ENCODE results near the gene BRAP. TPM values are rescaled to one million over a fixed set of nuclear protein-coding genes. Genes with fewer than 3 reads are reported as not detected.
A peak's percentile ranks its signal among the peaks of the same experiment; 100 is the strongest.
"Not testable (repeated sequence)": the region's sequence is repeated elsewhere in the genome, so short reads cannot be mapped to it uniquely, and the experiment has no call there.

Gene BRAP
- total and polyA plus RNA-seq, 2 donors = 10.6 to 18.8 TPM

DNA sequence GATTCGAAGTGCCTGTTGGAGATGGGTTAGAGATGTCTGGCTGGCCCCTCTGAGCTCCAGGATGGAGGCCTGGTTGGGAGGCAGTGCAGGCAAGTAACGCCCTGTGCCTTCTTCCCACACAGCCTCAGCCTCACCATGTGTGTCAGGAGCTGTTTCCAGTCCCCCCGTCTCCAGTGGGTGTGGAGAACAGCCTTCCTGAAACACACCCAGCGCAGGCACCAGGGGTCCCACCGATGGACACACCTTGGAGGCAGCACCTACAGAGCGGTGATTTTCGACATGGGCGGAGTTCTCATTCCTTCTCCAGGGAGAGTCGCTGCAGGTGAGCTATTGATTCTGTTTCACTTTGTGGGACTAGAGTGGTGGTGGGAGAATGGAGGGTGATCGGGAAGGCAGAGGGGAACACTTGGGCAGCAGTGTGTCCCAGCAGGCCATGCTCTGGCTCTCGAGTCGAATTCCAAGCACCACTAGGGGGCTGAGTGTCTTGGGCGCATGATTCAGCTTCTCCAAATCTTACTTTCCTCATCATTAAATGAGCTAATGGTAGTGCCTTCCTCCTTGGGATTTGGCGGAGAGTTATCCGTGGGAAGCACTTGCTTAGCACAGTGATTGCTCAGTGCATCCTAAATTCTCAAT, 6.9 kb upstream of the BRAP start:
- H3K4me1 ChIP-seq (ENCODE audit: insufficient read depth) = no peaks in the 10 kb centered on the region
- no peak overlapping the region for H3K27ac ChIP-seq (ENCODE audit: low read depth)
- peaks cover 4% of the 10 kb centered on the region for H3K36me3 ChIP-seq (ENCODE audit: insufficient read depth)
- no peak overlapping the region for H3K4me3 ChIP-seq (ENCODE audit: low read depth, low read length)
- WGBS = 89% methylated on average over 15 of the region's 15 CpGs
- no peak for DNase-seq (ENCODE audit: extremely low spot score)

DNA sequence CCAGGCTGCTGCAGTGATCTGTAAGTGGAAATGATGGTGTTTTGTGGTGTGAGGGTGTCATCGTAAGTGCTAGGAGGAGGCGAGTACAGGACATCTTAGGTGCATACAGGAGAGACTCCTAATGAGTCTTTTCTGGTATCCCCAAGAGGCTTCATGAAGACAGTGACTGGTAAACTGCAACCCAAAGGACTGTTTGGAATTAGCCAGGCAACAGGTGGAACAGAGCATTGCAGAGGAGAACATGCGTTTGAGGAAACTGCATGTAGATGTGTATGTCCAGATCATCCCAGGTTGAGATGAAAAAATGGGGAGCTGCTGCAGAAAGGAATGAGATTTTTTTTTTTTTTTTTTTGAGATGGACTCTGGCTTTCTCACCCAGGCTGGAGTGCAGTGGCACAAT, 5.5 kb upstream of the BRAP start:
- Histone ChIP-seq H3K36me3 (ENCODE audit: insufficient read depth) (peaks cover 4% of the 10 kb centered on the region), H3K4me3 (ENCODE audit: low read depth, low read length) (no peak overlapping the region), H3K4me1 (ENCODE audit: insufficient read depth) (no peaks in the 10 kb centered on the region), H3K27ac (ENCODE audit: low read depth) (no peak overlapping the region)
- no peak for DNase-seq (ENCODE audit: extremely low spot score)
- 96% methylated on average over 3 of the region's 3 CpGs for WGBS

DNA sequence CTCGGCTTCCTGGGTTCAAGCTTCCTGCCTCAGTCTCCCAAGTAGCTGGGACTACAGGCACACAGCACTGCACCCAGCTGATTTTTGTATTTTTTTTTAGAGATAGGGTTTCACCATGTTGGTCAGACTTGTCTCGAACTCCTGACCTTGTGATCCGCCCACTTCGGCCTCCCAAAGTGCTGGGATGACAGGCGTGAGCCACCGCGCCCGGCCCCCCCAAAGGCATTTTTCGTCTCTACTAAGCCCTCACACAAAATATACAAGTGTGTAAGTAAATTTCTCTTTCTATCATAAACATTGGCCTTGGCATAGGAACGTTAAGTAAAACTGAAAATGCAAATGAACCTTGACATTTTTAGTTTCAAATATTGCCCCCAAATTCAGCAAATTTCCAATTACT, 2.2 kb upstream of the BRAP start:
- Histone ChIP-seq H3K4me1 (ENCODE audit: insufficient read depth) (peaks cover 2% of the 10 kb centered on the region), H3K4me3 (ENCODE audit: low read depth, low read length) (no peak overlapping the region), H3K36me3 (ENCODE audit: insufficient read depth) (no peaks in the 10 kb centered on the region), H3K27ac (ENCODE audit: low read depth) (no peak overlapping the region)
- no peak for DNase-seq (ENCODE audit: extremely low spot score)
- 90% methylated on average over 10 of the region's 10 CpGs for WGBS

DNA sequence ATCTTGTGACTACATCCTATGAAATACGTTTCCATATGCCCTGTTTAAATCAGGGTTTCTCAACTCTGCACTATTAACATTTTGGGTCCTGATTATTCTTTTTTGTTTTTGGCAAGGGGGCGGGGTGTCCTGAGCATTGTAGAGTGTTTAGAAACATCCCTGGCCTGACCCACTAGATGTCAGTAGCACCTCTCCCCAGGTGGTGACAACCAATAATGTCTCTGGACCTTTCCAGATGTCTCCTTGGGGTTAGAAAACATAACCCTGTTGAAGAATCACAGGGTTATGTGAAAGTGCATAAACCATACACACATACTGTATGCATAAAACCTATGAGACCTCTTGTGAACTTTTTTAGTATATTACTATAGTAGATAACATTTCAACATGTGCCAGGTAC, 1.5 kb upstream of the BRAP start:
- Histone ChIP-seq H3K36me3 (ENCODE audit: insufficient read depth) (no peaks in the 10 kb centered on the region), H3K4me3 (ENCODE audit: low read depth, low read length) (no peak overlapping the region), H3K4me1 (ENCODE audit: insufficient read depth) (peaks cover 2% of the 10 kb centered on the region), H3K27ac (ENCODE audit: low read depth) (no peak overlapping the region)
- WGBS = 64% methylated on average over 2 of the region's 2 CpGs
- DNase-seq (ENCODE audit: extremely low spot score) = no peak

DNA sequence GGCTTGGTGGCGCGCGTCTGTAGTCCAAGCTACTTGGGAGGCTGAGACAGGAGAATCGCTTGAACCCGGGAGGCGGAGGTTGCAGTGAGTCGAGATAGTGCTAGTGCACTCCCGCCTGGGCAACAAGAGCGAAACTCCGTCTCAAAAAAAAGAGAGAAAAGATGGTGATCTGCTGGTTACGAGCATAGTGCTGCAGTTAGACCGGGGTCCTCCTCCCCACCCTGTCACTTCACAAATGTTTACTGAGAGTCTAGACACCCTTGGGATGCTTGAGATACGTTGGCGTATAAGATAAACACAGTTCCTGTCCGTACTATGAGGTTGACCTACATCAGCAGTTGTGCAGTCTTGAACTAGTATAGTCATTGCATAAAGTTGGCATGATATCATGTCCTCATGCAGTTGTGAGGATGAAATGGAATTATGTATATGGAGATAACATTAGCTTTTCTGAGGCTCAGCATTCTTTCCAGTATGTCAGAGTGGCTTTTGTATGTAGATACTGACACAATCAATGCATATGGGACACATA, 884 bp upstream of the BRAP start:
- no peak overlapping the region for H3K27ac ChIP-seq (ENCODE audit: low read depth)
- H3K36me3 ChIP-seq (ENCODE audit: insufficient read depth) = no peaks in the 10 kb centered on the region
- 14% methylated on average over 15 of the region's 15 CpGs for WGBS
- peak overlapping the region; percentile 99 for H3K4me3 ChIP-seq (ENCODE audit: low read depth, low read length)
- H3K4me1 ChIP-seq (ENCODE audit: insufficient read depth) = peaks cover 2% of the 10 kb centered on the region
- no peak for DNase-seq (ENCODE audit: extremely low spot score)

DNA sequence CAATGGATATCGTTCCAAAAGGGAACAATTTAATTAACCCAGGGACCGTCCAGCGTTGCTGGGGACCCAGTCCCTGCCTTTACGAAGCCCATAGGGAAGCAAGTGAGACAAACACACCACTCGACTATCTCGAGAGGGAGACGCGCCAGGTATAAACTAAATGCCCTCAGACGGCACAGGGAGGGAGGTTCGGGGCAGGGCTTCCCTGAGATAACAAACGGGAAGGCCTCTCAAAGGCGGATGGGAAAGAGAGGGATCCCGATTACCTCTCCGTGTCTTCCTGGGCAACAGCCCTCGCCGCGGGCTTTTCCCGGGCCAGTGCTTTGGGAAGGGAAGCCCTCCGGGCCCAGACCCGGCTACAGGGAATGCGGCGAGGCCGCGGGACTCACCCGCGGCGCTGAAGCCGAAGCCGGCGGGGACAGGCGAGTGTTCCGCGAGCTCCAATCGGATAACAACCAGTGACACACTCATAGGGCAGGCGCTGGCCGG, 390 bp downstream of the BRAP start:
- WGBS = under 1% methylated on average over 36 of the region's 36 CpGs
- H3K36me3 ChIP-seq (ENCODE audit: insufficient read depth) = no peaks in the 10 kb centered on the region
- peak overlapping the region; percentile 99 for H3K4me3 ChIP-seq (ENCODE audit: low read depth, low read length)
- peak overlapping the region; percentile 51 for H3K27ac ChIP-seq (ENCODE audit: low read depth)
- peaks cover 2% of the 10 kb centered on the region for H3K4me1 ChIP-seq (ENCODE audit: insufficient read depth)
- DNase-seq (ENCODE audit: extremely low spot score) = no peak

DNA sequence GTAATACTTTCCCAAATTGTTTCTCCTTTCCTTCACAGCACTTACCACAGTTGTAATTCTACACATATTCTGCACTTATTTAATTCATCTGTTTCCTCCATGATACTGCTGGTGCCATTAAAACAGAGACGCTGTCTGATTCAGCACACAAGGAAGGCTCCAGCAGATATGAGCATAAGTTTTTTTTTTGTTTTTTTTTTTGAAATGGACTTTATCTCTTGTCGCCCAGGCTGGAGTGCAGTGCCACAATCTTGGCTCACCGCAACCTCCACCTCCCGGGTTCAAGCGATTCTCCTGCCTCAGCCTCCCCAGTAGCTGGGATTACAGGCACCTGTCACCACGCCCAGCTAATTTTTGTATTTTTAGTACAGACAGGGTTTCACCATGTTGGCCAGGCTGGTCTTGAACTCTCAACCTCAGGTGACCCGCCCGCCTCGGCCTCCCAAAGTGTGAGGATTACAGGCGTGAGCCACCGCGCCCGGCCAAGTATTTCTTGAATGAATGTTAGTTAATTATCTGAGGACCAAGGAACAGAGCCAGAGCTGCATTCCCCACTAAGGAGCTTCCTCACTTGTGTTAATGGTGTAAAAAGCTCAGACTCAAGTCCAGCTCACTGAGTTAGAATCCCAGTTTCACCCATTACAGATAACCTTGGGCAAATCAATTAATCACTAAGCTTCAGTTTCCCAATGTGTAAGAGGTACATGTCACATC, 1.1 kb downstream of the BRAP start:
- H3K27ac ChIP-seq (ENCODE audit: low read depth); H3K4me1 ChIP-seq (ENCODE audit: insufficient read depth); DNase-seq (ENCODE audit: extremely low spot score); H3K36me3 ChIP-seq (ENCODE audit: insufficient read depth): not testable (repeated sequence)
- WGBS = 83% methylated on average over 13 of the region's 13 CpGs
- H3K4me3 ChIP-seq (ENCODE audit: low read depth, low read length) = peak overlapping the region; percentile 99

DNA sequence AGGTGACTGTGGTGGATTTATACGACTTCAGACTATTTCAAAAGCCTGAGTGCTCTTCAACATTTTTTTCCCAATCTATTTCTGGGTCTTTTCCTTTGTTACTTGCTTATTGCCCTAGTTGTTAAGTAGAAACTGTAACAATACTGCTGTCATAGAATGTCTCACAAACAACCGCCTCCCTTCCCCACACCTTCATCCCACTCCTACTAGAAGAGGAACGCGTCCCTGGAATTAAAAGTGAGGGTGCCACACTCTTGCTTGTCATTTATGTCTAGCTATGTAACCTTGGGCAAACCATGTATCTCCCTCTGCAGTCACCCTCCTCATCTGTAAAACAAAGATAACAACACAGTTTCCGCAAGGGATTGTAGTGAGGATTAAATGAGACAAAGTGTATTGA, 8.6 kb downstream of the BRAP start:
- Histone ChIP-seq H3K4me3 (ENCODE audit: low read depth, low read length) (no peak overlapping the region), H3K4me1 (ENCODE audit: insufficient read depth) (no peaks in the 10 kb centered on the region), H3K27ac (ENCODE audit: low read depth) (no peak overlapping the region), H3K36me3 (ENCODE audit: insufficient read depth) (peaks cover 6% of the 10 kb centered on the region)
- 94% methylated on average over 5 of the region's 5 CpGs for WGBS
- DNase-seq (ENCODE audit: extremely low spot score) = no peak

DNA sequence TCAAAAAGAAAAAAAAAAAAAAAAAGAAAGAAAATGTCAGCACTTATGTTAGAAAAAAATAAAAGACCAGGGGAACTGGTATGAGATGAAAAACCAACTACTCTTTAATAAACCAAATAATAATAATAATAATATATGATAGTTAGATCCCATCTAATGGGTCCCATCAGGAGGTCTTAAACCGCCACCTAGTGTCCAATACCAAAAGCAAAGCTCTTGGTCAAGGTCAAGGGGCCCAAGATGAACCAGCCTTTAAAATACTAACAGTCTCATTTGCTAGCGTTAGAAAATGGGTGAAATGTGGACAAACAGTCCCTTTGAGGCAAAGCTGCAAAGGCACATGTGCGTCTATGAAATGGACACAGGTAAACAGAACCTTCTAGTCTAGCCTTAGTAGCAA, 12.3 kb downstream of the BRAP start:
- Histone ChIP-seq H3K27ac (ENCODE audit: low read depth) (no peak overlapping the region), H3K4me3 (ENCODE audit: low read depth, low read length) (no peak overlapping the region), H3K36me3 (ENCODE audit: insufficient read depth) (peaks cover 6% of the 10 kb centered on the region), H3K4me1 (ENCODE audit: insufficient read depth) (no peaks in the 10 kb centered on the region)
- DNase-seq (ENCODE audit: extremely low spot score) = no peak
- WGBS = 76% methylated on average over 3 of the region's 3 CpGs

DNA sequence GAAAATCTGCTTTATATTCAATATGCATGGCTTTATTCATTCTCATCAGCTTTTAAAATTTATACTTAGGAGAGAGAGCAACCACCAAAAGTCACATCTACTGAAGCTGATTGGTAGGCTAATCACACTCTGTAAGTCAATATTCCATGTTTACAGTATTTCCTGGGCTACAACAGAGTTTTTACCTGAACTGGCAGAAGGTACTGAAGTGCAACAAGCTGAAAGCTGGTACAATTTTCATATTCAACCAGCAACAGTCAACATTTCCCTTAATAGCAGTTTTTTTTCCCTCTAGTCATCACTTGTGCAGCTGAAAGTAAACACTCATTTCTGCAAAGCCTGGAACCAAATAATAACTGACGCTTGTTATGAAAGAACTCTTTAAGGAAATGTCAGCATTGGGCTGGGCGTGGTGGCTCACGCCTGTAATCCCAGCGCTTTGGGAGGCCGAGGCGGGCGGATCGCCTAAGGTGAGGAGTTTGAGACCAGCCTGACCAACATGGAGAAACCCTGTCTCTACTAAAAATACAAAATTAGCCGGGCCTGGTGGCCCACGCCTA, 12.9 kb downstream of the BRAP start:
- H3K4me3 ChIP-seq (ENCODE audit: low read depth, low read length) = no peak overlapping the region
- WGBS = 92% methylated on average over 10 of the region's 10 CpGs
- peaks cover 6% of the 10 kb centered on the region for H3K36me3 ChIP-seq (ENCODE audit: insufficient read depth)
- no peak overlapping the region for H3K27ac ChIP-seq (ENCODE audit: low read depth)
- DNase-seq (ENCODE audit: extremely low spot score) = no peak
- no peaks in the 10 kb centered on the region for H3K4me1 ChIP-seq (ENCODE audit: insufficient read depth)

DNA sequence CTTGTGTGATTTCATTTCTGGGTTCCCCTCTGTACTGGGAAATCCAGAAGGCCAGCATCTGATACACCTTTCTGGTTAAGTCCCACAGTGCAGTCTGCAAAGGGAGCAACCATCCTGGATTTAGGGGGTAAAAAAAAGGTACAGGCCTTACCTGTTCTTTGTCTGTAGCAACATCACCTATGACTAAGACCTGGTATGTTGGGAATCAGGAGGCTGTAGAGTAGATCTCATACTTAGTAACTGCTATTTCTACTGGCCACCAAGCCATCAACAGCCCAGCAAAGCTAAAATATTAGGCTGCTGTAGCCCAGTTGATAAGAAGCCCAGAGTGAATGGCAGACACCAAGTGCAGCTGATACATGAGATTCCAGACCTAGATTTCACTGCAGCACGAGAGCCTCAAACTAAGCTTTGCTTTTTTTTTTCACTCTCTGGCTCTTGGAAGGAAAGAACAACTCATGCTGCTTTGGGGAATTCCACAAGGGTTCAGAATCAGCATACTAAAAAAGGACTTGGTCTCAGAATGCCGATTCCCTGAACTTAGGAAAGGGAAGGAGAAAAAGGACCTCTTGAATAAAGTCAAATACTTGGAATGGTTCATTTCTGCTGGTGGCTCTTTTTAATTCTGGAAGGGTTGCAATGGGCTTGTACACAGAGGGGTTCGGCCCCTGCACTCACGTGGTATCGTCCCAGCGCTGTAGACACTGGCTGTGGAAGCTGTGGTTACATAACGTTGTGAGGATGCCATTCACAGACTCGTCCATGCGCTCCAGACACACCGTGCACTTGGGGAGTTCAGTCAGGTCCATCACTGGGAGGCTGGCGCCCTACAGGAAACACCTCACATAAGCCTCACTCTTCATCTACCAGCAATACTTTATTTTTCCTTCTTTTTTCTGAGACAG, 20.5 kb downstream of the BRAP start:
- 87% methylated on average over 11 of the region's 11 CpGs for WGBS
- DNase-seq (ENCODE audit: extremely low spot score) = no peak
- Histone ChIP-seq H3K27ac (ENCODE audit: low read depth) (no peak overlapping the region), H3K4me3 (ENCODE audit: low read depth, low read length) (no peak overlapping the region), H3K36me3 (ENCODE audit: insufficient read depth) (peaks cover 1% of the 10 kb centered on the region), H3K4me1 (ENCODE audit: insufficient read depth) (no peaks in the 10 kb centered on the region)

DNA sequence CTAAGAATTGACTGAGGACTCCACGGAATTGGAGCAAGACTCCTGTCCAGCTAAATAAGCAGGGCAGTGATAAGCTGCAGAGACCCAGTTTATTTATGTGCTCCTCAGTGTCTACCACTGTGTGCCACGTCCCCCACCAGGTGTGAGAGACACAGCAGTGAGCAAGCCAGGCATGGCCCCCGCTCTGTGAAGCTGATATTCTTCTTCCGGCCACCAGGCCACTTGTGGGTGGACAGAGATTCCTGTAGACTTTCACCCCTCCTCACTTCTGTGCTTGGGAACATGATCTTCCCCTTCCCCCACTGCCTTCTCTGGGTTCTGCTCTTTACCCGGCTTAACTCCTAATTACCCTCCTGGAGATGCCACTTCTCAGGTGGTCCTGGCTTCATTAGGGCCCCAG, 21.3 kb downstream of the BRAP start:
- no peaks in the 10 kb centered on the region for H3K4me1 ChIP-seq (ENCODE audit: insufficient read depth)
- 83% methylated on average over 5 of the region's 5 CpGs for WGBS
- no peak for DNase-seq (ENCODE audit: extremely low spot score)
- H3K27ac ChIP-seq (ENCODE audit: low read depth) = no peak overlapping the region
- H3K36me3 ChIP-seq (ENCODE audit: insufficient read depth) = peaks cover 1% of the 10 kb centered on the region
- no peak overlapping the region for H3K4me3 ChIP-seq (ENCODE audit: low read depth, low read length)

DNA sequence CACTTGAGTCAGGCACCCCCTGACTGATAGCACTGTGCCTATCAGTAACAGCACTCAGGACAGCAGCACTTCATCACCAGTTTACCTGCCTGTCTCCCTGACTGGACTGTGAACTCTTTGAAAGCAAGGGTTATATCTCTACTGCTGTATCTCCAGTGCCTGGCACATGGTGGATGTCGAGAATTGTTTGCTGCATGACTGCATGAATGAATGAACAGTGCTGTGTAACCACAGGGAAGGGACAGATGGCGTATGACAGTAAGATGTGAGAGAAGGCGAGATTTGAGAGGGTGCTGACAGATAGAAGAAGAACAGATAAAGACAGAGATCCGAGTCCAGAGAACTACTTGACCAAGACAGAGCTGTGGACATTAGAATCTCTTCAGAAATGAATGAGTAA, 29.7 kb downstream of the BRAP start:
- no peak for DNase-seq (ENCODE audit: extremely low spot score)
- 80% methylated on average over 4 of the region's 4 CpGs for WGBS
- Histone ChIP-seq H3K27ac (ENCODE audit: low read depth) (no peak overlapping the region), H3K36me3 (ENCODE audit: insufficient read depth) (peaks cover 11% of the 10 kb centered on the region), H3K4me3 (ENCODE audit: low read depth, low read length) (no peak overlapping the region), H3K4me1 (ENCODE audit: insufficient read depth) (no peaks in the 10 kb centered on the region)
